ENCODE results near the gene MYO3B.
"Not testable (repeated sequence)": the region's sequence is repeated elsewhere in the genome, so short reads cannot be mapped to it uniquely, and the experiment has no call there.

The MYO3B gene

GRCh38 chr2:170463206-170463537, 285.2 kb downstream of the MYO3B start:
- CTCF ChIA-PET: interaction anchor here (1.5 kb wide), 1 partner anchor 410 kb away, joined by 3 read pairs; no protein-coding TSS in a partner anchor
- DNase-seq (ENCODE audit: extremely low spot score): no peak
- POLR2A ChIA-PET: no interaction called here
- TF ChIP-seq HDGF (IDR thresholded peaks at IDR 0.05; ENCODE audit: borderline replicate concordance) (no peak), TARDBP (IDR thresholded peaks at IDR 0.05) (no peak), NFRKB (IDR thresholded peaks at IDR 0.05) (no peak), CTBP1 (IDR thresholded peaks at IDR 0.05; ENCODE audit: borderline replicate concordance) (no peak), SP1 (IDR thresholded peaks at IDR 0.05) (no peak), LEF1 (IDR thresholded peaks at IDR 0.05; ENCODE audit: borderline replicate concordance) (no peak), FOXM1 (IDR thresholded peaks at IDR 0.05; ENCODE audit: borderline replicate concordance) (no peak), SUZ12 (IDR thresholded peaks at IDR 0.05) (no peak)

DNA sequence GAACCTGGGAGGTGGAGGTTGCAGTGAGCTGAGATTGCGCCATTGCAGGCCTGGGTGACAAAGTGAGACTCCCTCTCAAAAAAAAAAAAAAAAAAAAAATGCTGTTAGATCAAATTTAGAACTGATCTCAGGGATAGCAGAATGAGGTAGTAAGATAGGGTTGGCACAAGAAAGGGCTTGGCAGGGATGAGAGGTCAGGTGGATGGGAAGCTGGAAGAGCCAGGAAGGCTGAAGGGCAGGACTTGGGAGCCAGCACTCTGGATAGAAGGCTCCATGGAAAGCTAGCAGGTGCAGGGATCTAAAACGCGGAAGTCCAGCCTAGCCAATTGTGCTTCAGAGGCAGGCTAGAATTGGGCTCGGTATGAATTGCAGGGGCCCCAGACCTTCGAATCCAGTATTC, 286.3 kb downstream of the MYO3B start:
- TF ChIP-seq SUZ12 (IDR thresholded peaks at IDR 0.05): no peak
- ChIA-PET POLR2A (no interaction called here), CTCF (no interaction called here)
- no peak for DNase-seq (ENCODE audit: extremely low spot score)

DNA sequence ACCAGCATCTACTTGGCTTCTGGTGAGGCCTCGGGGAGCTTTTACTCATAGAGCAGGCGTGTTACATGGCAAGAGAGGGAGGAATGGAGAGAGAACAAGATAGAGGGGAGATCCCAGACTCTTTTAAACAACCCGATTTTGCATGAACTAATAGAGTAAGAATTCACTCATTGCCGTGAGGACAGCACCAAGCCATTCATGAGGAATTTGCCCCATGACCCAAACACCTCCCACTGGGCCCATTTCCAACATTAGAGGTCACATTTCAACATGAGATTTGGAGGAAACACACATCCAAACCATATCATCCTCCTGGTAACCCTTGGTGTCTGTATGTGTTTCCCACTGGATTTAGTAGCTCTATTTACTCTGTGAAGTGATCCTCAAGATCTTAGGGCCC, 287.3 kb downstream of the MYO3B start:
- TF ChIP-seq TARDBP (IDR thresholded peaks at IDR 0.05) (no peak), LEF1 (IDR thresholded peaks at IDR 0.05; ENCODE audit: borderline replicate concordance) (no peak), FOXK2 (IDR thresholded peaks at IDR 0.05) (no peak)
- ChIA-PET POLR2A (no interaction called here), CTCF (no interaction called here)
- no peak for DNase-seq (ENCODE audit: extremely low spot score)

DNA sequence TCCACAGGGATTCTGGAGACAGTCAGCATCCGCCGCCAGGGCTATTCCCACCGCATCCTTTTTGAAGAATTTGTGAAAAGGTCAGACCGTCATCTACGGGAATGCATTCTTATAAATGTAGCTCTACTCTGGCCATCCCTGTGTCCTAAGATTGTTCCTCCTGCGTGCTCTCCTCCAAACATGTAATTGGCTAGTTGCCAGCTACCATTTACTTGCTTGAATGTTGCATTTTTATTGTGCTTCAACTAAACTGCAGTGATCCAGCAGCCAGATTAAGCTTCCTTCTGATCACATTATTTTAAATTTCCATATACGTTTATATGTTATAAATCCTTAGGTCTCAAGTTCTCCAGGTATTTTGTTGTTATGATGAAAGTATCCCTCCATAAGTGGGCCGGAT, 288.7 kb downstream of the MYO3B start:
- ChIA-PET POLR2A (no interaction called here), CTCF (no interaction called here)
- no peak for DNase-seq (ENCODE audit: extremely low spot score)
- TF ChIP-seq NFRKB (IDR thresholded peaks at IDR 0.05): no peak
- TF ChIP-seq ZNF384 (IDR thresholded peaks at IDR 0.05): no peak
- TF ChIP-seq FOXA1 (IDR thresholded peaks at IDR 0.05): no peak
- TF ChIP-seq SUZ12 (IDR thresholded peaks at IDR 0.05): no peak
- no peak for TF ChIP-seq FOXK2 (IDR thresholded peaks at IDR 0.05)
- no peak for TF ChIP-seq FOXM1 (IDR thresholded peaks at IDR 0.05; ENCODE audit: borderline replicate concordance)
- TF ChIP-seq LEF1 (IDR thresholded peaks at IDR 0.05; ENCODE audit: borderline replicate concordance): no peak
- no peak for TF ChIP-seq TARDBP (IDR thresholded peaks at IDR 0.05)
- no peak for TF ChIP-seq ELF4 (IDR thresholded peaks at IDR 0.05)
- no peak for TF ChIP-seq BHLHE40 (IDR thresholded peaks at IDR 0.05; ENCODE audit: borderline replicate concordance)
- no peak for TF ChIP-seq L3MBTL2 (conservative IDR thresholded peaks at IDR 0.05)
- no peak for TF ChIP-seq SP1 (IDR thresholded peaks at IDR 0.05)
- TF ChIP-seq PKNOX1 (IDR thresholded peaks at IDR 0.05): no peak
- no peak for TF ChIP-seq HDGF (IDR thresholded peaks at IDR 0.05; ENCODE audit: borderline replicate concordance)
- TF ChIP-seq CTBP1 (IDR thresholded peaks at IDR 0.05; ENCODE audit: borderline replicate concordance): no peak
- TF ChIP-seq ARNT (IDR thresholded peaks at IDR 0.05): no peak

DNA sequence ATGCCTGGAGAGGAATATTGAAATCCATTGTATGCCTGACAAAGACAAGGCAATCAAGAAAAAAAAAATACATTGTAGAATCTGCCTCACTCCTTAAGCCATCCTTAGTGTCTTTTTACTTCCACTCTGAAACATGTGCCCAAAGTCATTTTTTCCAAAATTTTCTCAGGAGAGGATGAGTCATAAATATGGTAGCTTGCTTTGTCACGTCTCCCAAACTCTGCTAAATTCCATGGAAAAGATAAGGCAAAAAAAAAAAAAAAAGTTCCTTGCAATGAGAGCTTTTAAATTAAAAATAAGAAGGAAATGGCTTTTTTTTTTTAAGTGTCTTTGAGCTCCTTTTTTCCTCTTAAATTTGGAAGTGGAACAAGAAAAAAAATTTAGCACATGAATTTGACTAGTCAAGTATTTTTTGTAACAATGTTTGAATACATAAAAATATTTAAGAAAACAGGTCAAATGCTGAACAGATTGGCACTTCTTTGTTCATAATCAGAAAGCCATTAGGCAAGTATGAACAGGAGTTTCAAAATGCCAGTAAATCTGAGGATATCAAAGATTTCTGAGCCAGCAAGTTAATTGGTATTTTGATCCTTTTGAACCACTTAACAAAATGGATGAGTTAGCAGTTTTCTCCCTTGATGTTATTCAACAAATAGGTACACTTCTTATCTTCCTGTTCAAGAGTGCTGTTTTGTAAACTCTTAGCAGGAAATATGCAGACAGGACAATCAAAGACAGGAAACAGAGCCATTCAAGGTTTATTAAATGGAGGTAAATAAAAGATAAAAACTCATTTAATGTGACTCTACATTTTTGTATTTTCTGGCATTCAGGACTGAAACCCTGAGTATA, 289.8 kb downstream of the MYO3B start:
- TF ChIP-seq SP1 (IDR thresholded peaks at IDR 0.05) (no peak), LEF1 (IDR thresholded peaks at IDR 0.05; ENCODE audit: borderline replicate concordance) (no peak), SUZ12 (IDR thresholded peaks at IDR 0.05) (no peak), BHLHE40 (IDR thresholded peaks at IDR 0.05; ENCODE audit: borderline replicate concordance) (no peak), FOXA1 (IDR thresholded peaks at IDR 0.05) (no peak), FOXK2 (IDR thresholded peaks at IDR 0.05) (no peak), ZNF384 (IDR thresholded peaks at IDR 0.05) (no peak), HDGF (IDR thresholded peaks at IDR 0.05; ENCODE audit: borderline replicate concordance) (no peak), FOXM1 (IDR thresholded peaks at IDR 0.05; ENCODE audit: borderline replicate concordance) (no peak), TARDBP (IDR thresholded peaks at IDR 0.05) (no peak), CTBP1 (IDR thresholded peaks at IDR 0.05; ENCODE audit: borderline replicate concordance) (no peak), L3MBTL2 (conservative IDR thresholded peaks at IDR 0.05) (no peak), ARNT (IDR thresholded peaks at IDR 0.05) (no peak), PKNOX1 (IDR thresholded peaks at IDR 0.05) (no peak), ELF4 (IDR thresholded peaks at IDR 0.05) (no peak), NFRKB (IDR thresholded peaks at IDR 0.05) (no peak)
- ChIA-PET CTCF (no interaction called here), POLR2A (no interaction called here)
- DNase-seq (ENCODE audit: extremely low spot score): no peak

DNA sequence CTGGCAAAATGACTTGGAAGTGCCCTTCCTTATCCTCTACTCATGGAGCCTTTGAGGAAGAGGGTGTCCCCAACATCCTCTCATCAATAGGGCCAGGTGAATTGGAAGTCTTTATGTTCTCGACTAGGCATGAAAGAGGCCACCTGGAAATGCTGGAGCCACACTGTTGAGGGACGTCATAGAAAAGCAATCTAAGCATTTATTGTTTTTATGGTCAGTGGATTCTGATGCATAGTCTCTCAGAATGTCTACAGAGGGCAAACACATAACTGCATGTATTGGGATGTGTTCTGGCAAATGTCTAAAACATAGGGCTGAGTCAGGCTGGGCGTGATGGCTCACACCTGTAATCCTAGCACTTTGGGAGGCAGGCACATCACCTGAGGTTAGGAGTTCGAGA, 290.6 kb downstream of the MYO3B start:
- no peak for DNase-seq (ENCODE audit: extremely low spot score)
- TF ChIP-seq PKNOX1 (IDR thresholded peaks at IDR 0.05): no peak
- TF ChIP-seq L3MBTL2 (conservative IDR thresholded peaks at IDR 0.05): no peak
- no peak for TF ChIP-seq SUZ12 (IDR thresholded peaks at IDR 0.05)
- ChIA-PET POLR2A (no interaction called here), CTCF (no interaction called here)

DNA sequence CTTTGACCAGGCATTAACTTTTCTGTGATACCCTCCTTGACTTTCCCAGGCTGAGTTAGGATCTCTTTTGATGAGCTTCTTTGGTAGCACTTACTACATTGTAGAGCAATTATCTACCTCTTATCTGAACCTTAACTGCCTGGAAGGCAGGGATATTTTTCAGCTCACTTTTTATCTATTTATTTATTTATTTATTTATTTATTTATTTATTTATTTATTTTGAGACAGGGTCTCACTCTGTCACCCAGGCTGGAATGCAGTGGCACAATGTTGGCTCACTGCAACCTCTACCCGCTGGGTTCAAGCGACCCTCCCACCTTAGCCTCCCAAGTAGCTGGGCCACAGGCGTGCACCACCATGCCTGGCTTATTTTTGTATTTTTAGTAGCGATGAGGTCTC, 294.6 kb downstream of the MYO3B start:
- ChIA-PET POLR2A (interaction anchor here (0.6 kb wide), 1 partner anchor 63 kb away, joined by 3 read pairs; no protein-coding TSS in a partner anchor), CTCF (interaction anchor here (0.6 to 2.1 kb wide), 3 partner anchors 42 to 344 kb away, joined by 3 to 5 read pairs (median 3); partner anchors contain the start of gene GAD1)

More for the DNA sequence above, 294.6 kb downstream of the MYO3B start:
- DNase-seq (ENCODE audit: extremely low spot score): not testable (repeated sequence)
